ENCODE data around the gene TCIRG1. TPM values are rescaled to one million over a fixed set of nuclear protein-coding genes. Genes with fewer than 3 reads are reported as not detected.
A peak's percentile ranks its signal among the peaks of the same experiment; 100 is the strongest.

TCIRG1 gene
- total RNA-seq, 3 donors from 2014 or later: 71.4 to 135 (median 90.3) TPM

DNA sequence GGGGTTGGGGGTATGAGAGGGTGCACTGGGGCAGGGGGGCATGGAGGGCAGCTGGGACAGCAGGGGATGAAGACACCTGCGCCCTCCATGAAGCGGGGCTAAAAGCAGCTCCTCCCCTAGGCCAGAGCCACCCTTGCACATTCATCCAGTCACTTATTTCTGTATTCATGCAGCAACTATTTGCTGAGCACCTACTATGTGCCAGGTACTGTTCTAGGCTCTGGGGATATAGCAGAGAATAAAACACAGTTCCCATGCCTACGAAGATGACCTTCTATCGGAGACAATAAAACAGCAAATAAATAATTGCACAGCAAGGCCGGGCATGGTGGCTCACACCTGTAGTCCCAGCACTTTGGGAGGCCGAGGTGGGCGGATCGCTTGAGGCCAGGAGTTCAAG is 23.4 kb upstream of the TCIRG1 start:
- DNase-seq (ENCODE audit: low spot score in 2 of 2): no peak
- no peaks in the 10 kb centered on the region for H3K9me3 ChIP-seq
- TF ChIP-seq POLR2A (IDR thresholded peaks at IDR 0.05) (no peak), CTCF (IDR thresholded peaks at IDR 0.05) (no peak), POLR2AphosphoS5 (IDR thresholded peaks at IDR 0.05) (no peak)
- peak overlapping the region; percentile 95 to 98 for H3K27ac ChIP-seq
- no peaks in the 10 kb centered on the region for H3K36me3 ChIP-seq
- H3K27me3 ChIP-seq: no peaks in the 10 kb centered on the region
- H3K4me3 ChIP-seq: no peak overlapping the region
- intact Hi-C loops (cut with DNase I; ENCODE audit: low total_unique reads): no loop called here
- peaks cover 26 to 28% of the 10 kb centered on the region in 2 donors for H3K4me1 ChIP-seq

GRCh38 chr11:68016161-68016903 is 22.5 kb upstream of the TCIRG1 start:
- H3K4me1 ChIP-seq: peaks cover 21% of the 10 kb centered on the region in 2 donors
- H3K27ac ChIP-seq: peak overlapping the region; percentile 5 to 54

GRCh38 chr11:68016904-68017817 is 21.7 kb upstream of the TCIRG1 start:
- H3K4me3 ChIP-seq: no peak overlapping the region
- intact Hi-C loops (cut with DNase I; ENCODE audit: low total_unique reads): no loop called here
- peaks cover 17 to 21% of the 10 kb centered on the region in 2 donors for H3K4me1 ChIP-seq
- no peaks in the 10 kb centered on the region for H3K36me3 ChIP-seq
- DNase-seq (ENCODE audit: low spot score in 2 of 2): no peak
- no peak for TF ChIP-seq POLR2A (IDR thresholded peaks at IDR 0.05)
- TF ChIP-seq CTCF (IDR thresholded peaks at IDR 0.05): no peak
- no peak for TF ChIP-seq POLR2AphosphoS5 (IDR thresholded peaks at IDR 0.05)
- H3K27me3 ChIP-seq: no peaks in the 10 kb centered on the region
- peak overlapping the region; percentile 54 to 58 for H3K27ac ChIP-seq
- H3K9me3 ChIP-seq: no peaks in the 10 kb centered on the region

More at GRCh38 chr11:68016161-68016903, 22.5 kb upstream of the TCIRG1 start:
- no peak overlapping the region for H3K4me3 ChIP-seq
- no peaks in the 10 kb centered on the region for H3K27me3 ChIP-seq
- H3K36me3 ChIP-seq: no peaks in the 10 kb centered on the region
- intact Hi-C loops (cut with DNase I; ENCODE audit: low total_unique reads): no loop called here
- no peak for DNase-seq (ENCODE audit: low spot score in 2 of 2)
- H3K9me3 ChIP-seq: no peaks in the 10 kb centered on the region
- TF ChIP-seq POLR2AphosphoS5 (IDR thresholded peaks at IDR 0.05) (no peak), POLR2A (IDR thresholded peaks at IDR 0.05) (no peak), CTCF (IDR thresholded peaks at IDR 0.05) (no peak)

DNA sequence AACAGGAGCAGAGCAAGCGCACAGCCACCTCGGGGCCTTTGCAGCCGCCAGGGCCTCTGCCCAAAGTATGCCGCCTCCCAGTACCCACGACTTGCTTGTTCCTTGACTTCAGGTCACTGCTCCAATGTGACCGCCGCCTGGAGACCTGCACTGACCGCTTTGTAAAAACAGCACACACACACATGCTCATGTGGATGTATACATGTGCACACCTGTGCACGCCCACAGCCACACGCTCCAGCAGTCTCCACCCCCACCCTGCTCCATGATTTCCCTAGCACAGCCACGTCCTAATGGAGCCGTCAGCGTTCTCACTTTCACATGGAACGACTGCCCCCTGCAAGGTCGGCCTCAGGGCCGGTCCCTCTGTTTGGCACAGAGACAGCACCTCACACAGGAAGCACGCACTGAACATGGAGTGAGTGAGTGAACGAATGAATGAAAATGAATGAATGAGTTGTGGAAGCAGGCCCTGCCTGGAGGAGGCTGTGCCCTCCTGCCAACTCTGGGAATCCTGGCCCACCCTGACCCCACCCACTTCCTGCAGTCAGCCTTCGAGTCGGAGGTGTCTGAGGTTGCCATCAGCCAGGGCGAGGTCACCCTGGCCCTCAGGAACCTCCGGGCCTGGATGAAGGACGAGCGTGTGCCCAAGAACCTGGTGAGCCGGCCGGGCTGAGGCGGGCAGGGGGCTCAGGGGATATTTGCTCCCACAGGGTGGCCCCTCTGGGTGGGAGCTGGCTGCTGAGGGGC is 20.7 kb upstream of the TCIRG1 start:
- H3K9me3 ChIP-seq: no peaks in the 10 kb centered on the region
- H3K27me3 ChIP-seq: no peaks in the 10 kb centered on the region
- H3K4me1 ChIP-seq: peaks cover 8 to 13% of the 10 kb centered on the region in 2 donors
- intact Hi-C loops (cut with DNase I; ENCODE audit: low total_unique reads): no loop called here
- H3K36me3 ChIP-seq: no peaks in the 10 kb centered on the region
- TF ChIP-seq CTCF (IDR thresholded peaks at IDR 0.05): no peak
- no peak for TF ChIP-seq POLR2A (IDR thresholded peaks at IDR 0.05)
- TF ChIP-seq POLR2AphosphoS5 (IDR thresholded peaks at IDR 0.05): no peak
- H3K27ac ChIP-seq: no peak overlapping the region
- DNase-seq (ENCODE audit: low spot score in 2 of 2): no peak
- no peak overlapping the region for H3K4me3 ChIP-seq

Data from breast epithelium (tissue), 4 donors.